Endothelial cell of umbilical vein (primary cell): ENCODE measurements around the gene SLF2. TPM values are rescaled to one million over a fixed set of nuclear protein-coding genes. Genes with fewer than 3 reads are reported as not detected.

Source experiments
- BruUV-seq: library from RNA; stranded (reverse); fragments of 400-500 nt; replicated peaks from 2 replicates; lab custom pipeline; 2021; lab: Mats Ljungman, UMichigan
- CTCF ChIA-PET: fragments of 300-600, 350-600 bp; sonication (Branson Sonifier 250); formaldehyde crosslinking; loops from one replicate; lab custom pipeline; 2021; ENCODE audit warnings: antibody characterized with exemption, inconsistent platforms; lab: Charles Lee
- POLR2A ChIA-PET: fragments of 300-600, 350-600 bp; sonication (Branson Sonifier 250); formaldehyde crosslinking; loops from one replicate; lab custom pipeline; 2021; ENCODE audit warnings: antibody characterized with exemption, inconsistent platforms; lab: Charles Lee
- DNase-seq: peaks from one replicate; pipeline ENCODE4 v3.0.0-alpha.2; 2011; ENCODE audit warnings: low read depth, low spot score
- FAIRE-seq: peaks from 2 replicates; lab custom pipeline; 2011; peaks lifted over from hg19 to GRCh38; lab: Jason Lieb, UNC
- H2AFZ ChIP-seq: 2 replicates; pipeline ENCODE4 v1.6.0; 2012; ENCODE audit warnings: low read depth, low read length, control low read depth, inconsistent platforms
- H3K27ac ChIP-seq: 2 replicates; pipeline ENCODE4 v1.5.1; 2011; ENCODE audit warnings: low read depth, mild to moderate bottlenecking, control low read depth, low read length, moderate library complexity; ENCODE audit not compliant: insufficient read depth
- H3K27me3 ChIP-seq, 2 experiments: 2 replicates each; pipeline versions ENCODE4 v1.6.0 to v1.6.1; 2011; ENCODE audit warnings: low read length in 2 of 2, mixed read lengths in 1 of 2; ENCODE audit not compliant: control insufficient read depth in 2 of 2, insufficient read depth in 2 of 2
- H3K36me3 ChIP-seq, 2 experiments: 2 replicates in 1 of 2; 3 replicates in 1 of 2; pipeline ENCODE4 v1.5.1; 2011; ENCODE audit warnings: low read length in 2 of 2, mild to moderate bottlenecking in 1 of 2, moderate library complexity in 1 of 2; ENCODE audit not compliant: control insufficient read depth in 2 of 2, insufficient read depth in 2 of 2; ENCODE audit errors: extremely low read depth in 1 of 2
- H3K4me1 ChIP-seq: 3 replicates; pipeline ENCODE4 v1.5.1; 2011; ENCODE audit warnings: mild to moderate bottlenecking, low read length; ENCODE audit not compliant: control insufficient read depth, insufficient read depth; ENCODE audit errors: extremely low read depth
- H3K4me2 ChIP-seq: 2 replicates; pipeline ENCODE4 v1.6.1; 2011; ENCODE audit warnings: low read length, control low read depth, mixed read lengths; ENCODE audit not compliant: insufficient read depth
- H3K4me3 ChIP-seq, 3 experiments: fragments of 200-600 bp in 1 of 3; sonication (generic), shearing (Covaris generic) in 1 of 3; replicated peaks in 1 of 3; 2 replicates each; pipeline ENCODE4 v1.5.1; 2011 to 2016; ENCODE audit warnings: control low read depth in 3 of 3, low read length in 3 of 3, mild to moderate bottlenecking in 2 of 3, inconsistent platforms in 1 of 3, low read depth in 1 of 3, moderate library complexity in 1 of 3; ENCODE audit not compliant: insufficient read depth in 1 of 3
- H3K79me2 ChIP-seq: 2 replicates; pipeline ENCODE4 v1.6.0; 2012; ENCODE audit warnings: low read length, inconsistent platforms; ENCODE audit not compliant: control insufficient read depth, insufficient read depth
- H3K9ac ChIP-seq: replicated peaks from 2 replicates; pipeline ENCODE3; 2011; ENCODE audit warnings: low read length, control low read depth; ENCODE audit not compliant: insufficient read depth; ENCODE audit errors: extremely low read depth
- H3K9me1 ChIP-seq: replicated peaks from 3 replicates; pipeline ENCODE4 v1.6.0; 2011; ENCODE audit warnings: mild to moderate bottlenecking, low read length; ENCODE audit not compliant: control insufficient read depth, insufficient read depth; ENCODE audit errors: extremely low read depth
- H3K9me3 ChIP-seq: replicated peaks from 2 replicates; pipeline ENCODE4 v1.5.1; 2012; ENCODE audit warnings: low read length, inconsistent platforms; ENCODE audit not compliant: control insufficient read depth, insufficient read depth
- H4K20me1 ChIP-seq: replicated peaks from 2 replicates; pipeline ENCODE3; 2011; ENCODE audit warnings: mild to moderate bottlenecking, low read length; ENCODE audit not compliant: control insufficient read depth, insufficient read depth; ENCODE audit errors: extremely low read depth
- CTCF ChIP-seq, 2 donors: IDR thresholded peaks; 1 replicate in 1 of 2; 2 replicates in 1 of 2; pipeline ENCODE4 v1.5.1; 2011; ENCODE audit warnings: low read length in 2 of 2, mild to moderate bottlenecking in 2 of 2, moderate library complexity in 2 of 2, control low read depth in 1 of 2, inconsistent platforms in 1 of 2, low read depth in 1 of 2; ENCODE audit not compliant: insufficient read depth in 1 of 2; ENCODE audit errors: extremely low read depth in 1 of 2
- EZH2 ChIP-seq: IDR thresholded peaks from 2 replicates; pipeline ENCODE4 v1.6.1; 2012; ENCODE audit warnings: borderline replicate concordance, low read depth, mild to moderate bottlenecking, moderate library complexity, low read length, inconsistent platforms; ENCODE audit not compliant: severe bottlenecking
- FOS ChIP-seq: IDR thresholded peaks from 2 replicates; pipeline ENCODE4 v1.6.1; 2011; ENCODE audit warnings: mild to moderate bottlenecking, low read length, moderate library complexity, borderline replicate concordance; ENCODE audit not compliant: insufficient read depth
- GATA2 ChIP-seq: IDR thresholded peaks from 2 replicates; pipeline ENCODE4 v1.7.0; 2011; ENCODE audit warnings: low read depth, mild to moderate bottlenecking, moderate library complexity, mixed read lengths, low read length; ENCODE audit not compliant: insufficient read length, insufficient read depth
- JUN ChIP-seq: IDR thresholded peaks from 2 replicates; pipeline ENCODE4 v1.6.1; 2011; ENCODE audit warnings: borderline replicate concordance, low read depth; ENCODE audit not compliant: insufficient read length, insufficient read depth
- MAX ChIP-seq: IDR thresholded peaks from 2 replicates; pipeline ENCODE4 v1.6.1; 2011; ENCODE audit not compliant: insufficient read depth, insufficient read length
- MYC ChIP-seq: IDR thresholded peaks from one replicate; pipeline ENCODE4 v1.6.1; 2011; ENCODE audit warnings: mild to moderate bottlenecking, low read depth, low read length
- POLR2A ChIP-seq: IDR thresholded peaks from 2 replicates; pipeline ENCODE4 v1.6.1; 2012; ENCODE audit warnings: low read depth, mild to moderate bottlenecking, control low read depth, low read length
- POLR2AphosphoS5 ChIP-seq: IDR thresholded peaks from 2 replicates; pipeline ENCODE4 v1.6.1; 2012; ENCODE audit warnings: low read depth, mild to moderate bottlenecking, control low read depth, low read length, moderate library complexity; ENCODE audit not compliant: insufficient read depth
- dilution Hi-C: fragments of 300-500 bp; cut with MboI; formaldehyde crosslinking; loops from one replicate; pipeline ENCODE4 v1.15.0; 2019; ENCODE audit warnings: low sequenced_read_pairs; ENCODE audit not compliant: extremely low pct_ligation_motif_present
- intact Hi-C: fragments of 100-400 bp; cut with micrococcal nuclease; formaldehyde crosslinking; loops from one replicate; pipeline ENCODE4 v1.10.0; 2022
- polyA plus RNA-seq, 4 experiments: library from polyadenylated mRNA; depleted of rRNA in 3 of 4; stranded (reverse) in 3 of 4; unstranded in 1 of 4; fragments of >200 nt; gene quantifications; 2 replicates each; pipeline versions ENCODE4 v1.2.1 to v1.2.3, GENCODE V29; 2011 to 2012; ENCODE audit warnings: missing spikeins in 1 of 4
- total RNA-seq: library from RNA; stranded (reverse); gene quantifications from 2 replicates; pipeline ENCODE4 v1.2.3, GENCODE V29; 2021

The SLF2 gene
- total and polyA plus RNA-seq, 2 donors (not counting 3 experiments of a cell fraction or from before 2014, with no cell fraction given), result 7.5 to 35.5 TPM

- POLR2A ChIA-PET, result no interaction called here
- Histone ChIP-seq H3K9me3 (no peaks in the 10 kb centered on the region), H3K27ac (no peak overlapping the region), H3K9me1 (no peaks in the 10 kb centered on the region), H3K79me2 (no peaks in the 10 kb centered on the region), H3K4me1 (no peaks in the 10 kb centered on the region), H3K9ac (no peak overlapping the region), H3K4me3 (no peak overlapping the region), H3K36me3 (no peaks in the 10 kb centered on the region), H3K4me2 (no peak overlapping the region), H2AFZ (no peak overlapping the region), H3K27me3 (peaks cover 14 to 15% of the 10 kb centered on the region in 2 experiments), H4K20me1 (no peaks in the 10 kb centered on the region)
- CTCF ChIA-PET, result interaction anchor here (1.3 to 1.9 kb wide), 3 partner anchors 12 to 304 kb away, joined by 4 to 5 read pairs (median 5); no protein-coding TSS in a partner anchor
- TF ChIP-seq POLR2AphosphoS5, result no peak
- TF ChIP-seq EZH2, result no peak
- no peak for TF ChIP-seq POLR2A
- no peak for TF ChIP-seq JUN
- no peak for TF ChIP-seq FOS
- no peak for TF ChIP-seq CTCF (IDR thresholded peaks at IDR 0.05; ENCODE audit: extremely low read depth in 1 of 2, insufficient read depth in 1 of 2, low read depth in 1 of 2, low read length in 2 of 2)
- no peak for TF ChIP-seq GATA2
- no peak for TF ChIP-seq MYC
- no peak for TF ChIP-seq MAX
- intact Hi-C loops, result no loop called here
- BruUV-seq, result no TSS peak
- FAIRE-seq (no peak), DNase-seq (no peak)
- dilution Hi-C loops, result no loop called here
Measured at GRCh38 chr10:100866575-100867098, 46.1 kb upstream of the SLF2 start.
